T-cell (primary cell): ENCODE measurements around the gene SLC22A7. TPM values are rescaled to one million over a fixed set of nuclear protein-coding genes. Genes with fewer than 3 reads are reported as not detected.

Source experiments
- ATAC-seq, 4 experiments: fragments of 200-7000 bp in 3 of 4; fragments of 150-1000 bp in 1 of 4; cut with Tn5 transposase; replicated peaks in 1 of 4; 1 replicate in 3 of 4; 2 replicates in 1 of 4; pipeline ENCODE4 v1.10.0; 2021; ENCODE audit warnings: moderate library complexity in 3 of 4, mild to moderate bottlenecking in 2 of 4, moderate number of reproducible peaks in 1 of 4
- CTCF ChIA-PET, 2 donors: fragments of 300-600 bp; sonication (Branson Sonifier 250); formaldehyde crosslinking; loops; one replicate each; lab custom pipeline; 2022; ENCODE audit warnings: antibody characterized with exemption in 2 of 2; lab: Charles Lee
- POLR2A ChIA-PET, 2 donors: fragments of 300-600 bp; sonication (Branson Sonifier 250); formaldehyde crosslinking; loops; one replicate each; lab custom pipeline; 2022; ENCODE audit warnings: antibody characterized with exemption in 2 of 2; lab: Charles Lee
- DNase-seq, 35 experiments: peaks; one replicate each; pipeline versions ENCODE4 v3.0.0 to v3.0.0-alpha.2; 2013 to 2023
- H3K27ac ChIP-seq: one replicate; pipeline ENCODE4 v1.5.1; 2013; ENCODE audit warnings: low read length
- H3K27me3 ChIP-seq, 2 experiments: replicated peaks in 1 of 2; 1 replicate in 1 of 2; 2 replicates in 1 of 2; pipeline versions ENCODE4 v1.6.1 to v1.7.0; 2013; ENCODE audit warnings: low read length in 1 of 2, mixed read lengths in 1 of 2; ENCODE audit not compliant: control insufficient read depth in 2 of 2, insufficient read depth in 2 of 2; ENCODE audit errors: extremely low read depth in 1 of 2
- H3K36me3 ChIP-seq, 2 donors: 1 replicate in 1 of 2; 2 replicates in 1 of 2; pipeline versions ENCODE4 v1.6.1 to v1.7.0; 2013; ENCODE audit warnings: low read length in 1 of 2; ENCODE audit not compliant: control insufficient read depth in 2 of 2, insufficient read depth in 1 of 2; ENCODE audit errors: extremely low read depth in 1 of 2
- H3K4me1 ChIP-seq, 2 experiments: 1 replicate in 1 of 2; 2 replicates in 1 of 2; pipeline versions ENCODE4 v1.6.1 to v1.7.0; 2013; ENCODE audit warnings: low read length in 2 of 2, mixed read lengths in 1 of 2; ENCODE audit not compliant: insufficient read depth in 2 of 2, control insufficient read depth in 1 of 2; ENCODE audit errors: extremely low read depth in 1 of 2
- H3K4me3 ChIP-seq, 2 donors: 1 replicate in 1 of 2; 2 replicates in 1 of 2; pipeline versions ENCODE4 v1.5.1 to v1.7.0; 2013; ENCODE audit warnings: mild to moderate bottlenecking in 2 of 2, low read length in 1 of 2, moderate library complexity in 1 of 2; ENCODE audit not compliant: control insufficient read depth in 1 of 2; ENCODE audit errors: extremely low read depth in 1 of 2
- H3K9me3 ChIP-seq: 2 replicates; pipeline ENCODE4 v1.7.0; 2013
- H3K27ac Mint-ChIP-seq, 2 donors: one replicate each; pipeline ENCODE4 v1.8.0; 2020 to 2021; ENCODE audit warnings: mild to moderate bottlenecking in 2 of 2, mixed read lengths in 2 of 2
- H3K27me3 Mint-ChIP-seq, 2 donors: one replicate each; pipeline ENCODE4 v1.8.0; 2021 to 2022; ENCODE audit warnings: mixed read lengths in 2 of 2
- H3K36me3 Mint-ChIP-seq: one replicate; pipeline ENCODE4 v1.8.0; 2021; ENCODE audit warnings: mixed read lengths
- H3K4me1 Mint-ChIP-seq, 3 donors: one replicate each; pipeline ENCODE4 v1.8.0; 2020 to 2022; ENCODE audit warnings: mixed read lengths in 3 of 3, mild to moderate bottlenecking in 1 of 3
- H3K4me3 Mint-ChIP-seq, 3 donors: one replicate each; pipeline ENCODE4 v1.8.0; 2020 to 2022; ENCODE audit warnings: mild to moderate bottlenecking in 3 of 3, mixed read lengths in 3 of 3, moderate library complexity in 3 of 3
- H3K9me3 Mint-ChIP-seq, 3 donors: one replicate each; pipeline ENCODE4 v1.8.0; 2020 to 2022; ENCODE audit warnings: mixed read lengths in 3 of 3
- WGBS: methylation state at CpG from one replicate; pipeline ENCODE4 v1.1.5; 2013; ENCODE audit warnings: missing lambda C conversion rate; ENCODE audit not compliant: insufficient coverage; 5-methylcytosine and 5-hydroxymethylcytosine counted together
- total RNA-seq, 35 experiments: library from RNA in 6 of 35; stranded (reverse) in 6 of 35; fragments of 120-200 nt in 1 of 35; gene quantifications; one replicate each; pipeline versions ENCODE4 v1.2.1 to v1.2.4 and lab custom pipeline; 2013 to 2026

The SLC22A7 gene
- total RNA-seq, 5 donors from 2014 or later (not counting 1 experiment from before 2014, with no cell fraction given), result not detected

DNA sequence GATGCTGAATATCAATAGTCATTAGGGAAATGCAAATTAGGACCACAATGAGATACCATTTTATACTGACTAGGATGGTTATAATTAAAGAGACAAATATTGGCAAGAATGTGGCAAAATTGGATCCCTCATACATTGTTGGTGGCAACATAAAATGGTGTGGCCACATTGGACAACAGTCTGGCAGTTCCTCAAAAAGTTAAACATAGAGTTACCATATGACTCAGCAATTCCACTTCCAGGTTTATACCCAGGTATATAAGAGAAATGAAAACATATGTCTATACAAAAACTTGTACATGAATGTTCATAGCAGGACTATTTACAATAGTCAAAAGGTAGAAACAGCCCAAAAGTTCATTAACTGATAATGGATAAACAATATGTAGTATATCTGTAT lies 12.6 kb downstream of the SLC22A7 start:
- Histone ChIP-seq H3K9me3 (no peaks in the 10 kb centered on the region), H3K4me1 (peaks cover 0 to 17% of the 10 kb centered on the region in 2 experiments), H3K4me3 (no peak overlapping the region), H3K27me3 (peaks cover 0 to 18% of the 10 kb centered on the region in 2 experiments), H3K27ac (no peak overlapping the region), H3K36me3 (no peaks in the 10 kb centered on the region)
- Mint-ChIP-seq H3K4me3 (no peak overlapping the region), H3K36me3 (no peaks in the 10 kb centered on the region), H3K27me3 (peaks cover 0 to 2% of the 10 kb centered on the region in 2 donors), H3K27ac (no peak overlapping the region), H3K4me1 (peaks cover 10 to 18% (median 13%) of the 10 kb centered on the region in 3 donors), H3K9me3 (no peaks in the 10 kb centered on the region)
- ChIA-PET CTCF (no interaction called here), POLR2A (no interaction called here)
- ATAC-seq (no peak), DNase-seq (no peak)

DNA sequence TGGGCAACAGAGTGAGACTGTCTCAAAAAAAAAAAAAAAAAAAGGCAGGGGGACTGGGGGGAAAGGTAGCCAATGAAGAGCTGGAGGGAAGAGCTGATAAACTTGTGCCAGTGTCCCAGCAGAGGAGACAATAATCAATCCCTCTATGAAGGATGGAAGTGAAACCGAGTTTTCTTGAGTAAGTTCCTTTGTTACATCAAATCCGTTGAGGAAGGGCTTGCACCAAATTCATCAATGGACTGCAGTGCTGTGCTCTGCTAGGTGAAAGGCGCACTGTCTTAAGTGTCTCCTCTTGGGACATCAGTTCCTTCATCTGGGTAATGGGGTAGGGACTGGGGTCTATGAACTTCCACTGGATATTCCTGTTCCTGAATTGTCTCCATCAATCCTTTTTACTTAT lies 13.6 kb downstream of the SLC22A7 start:
- DNase-seq (no peak), ATAC-seq (no peak)
- 77% methylated on average over 2 of the region's 3 CpGs for WGBS
- no peak overlapping the region for H3K4me3 ChIP-seq
- no peaks in the 10 kb centered on the region for H3K36me3 ChIP-seq
- no peak overlapping the region for H3K27ac Mint-ChIP-seq
- H3K4me3 Mint-ChIP-seq, result no peak overlapping the region
- CTCF ChIA-PET, result interaction anchor here in 1 of 2 donors (0.6 kb wide), 1 partner anchor 75 kb away, joined by 4 read pairs; no protein-coding TSS in a partner anchor
- H3K9me3 Mint-ChIP-seq, result no peaks in the 10 kb centered on the region
- peaks cover 0 to 17% of the 10 kb centered on the region in 2 experiments for H3K4me1 ChIP-seq
- peaks cover 2% of the 10 kb centered on the region for H3K36me3 Mint-ChIP-seq
- peaks cover 10 to 18% (median 13%) of the 10 kb centered on the region in 3 donors for H3K4me1 Mint-ChIP-seq
- no peaks in the 10 kb centered on the region for H3K9me3 ChIP-seq
- peaks cover 0 to 2% of the 10 kb centered on the region in 2 donors for H3K27me3 Mint-ChIP-seq
- POLR2A ChIA-PET, result interaction anchor here in 1 of 2 donors (0.9 kb wide), 1 partner anchor 47 kb away, joined by 3 read pairs; no protein-coding TSS in a partner anchor
- peaks cover 0 to 18% of the 10 kb centered on the region in 2 experiments for H3K27me3 ChIP-seq
- no peak overlapping the region for H3K27ac ChIP-seq

DNA sequence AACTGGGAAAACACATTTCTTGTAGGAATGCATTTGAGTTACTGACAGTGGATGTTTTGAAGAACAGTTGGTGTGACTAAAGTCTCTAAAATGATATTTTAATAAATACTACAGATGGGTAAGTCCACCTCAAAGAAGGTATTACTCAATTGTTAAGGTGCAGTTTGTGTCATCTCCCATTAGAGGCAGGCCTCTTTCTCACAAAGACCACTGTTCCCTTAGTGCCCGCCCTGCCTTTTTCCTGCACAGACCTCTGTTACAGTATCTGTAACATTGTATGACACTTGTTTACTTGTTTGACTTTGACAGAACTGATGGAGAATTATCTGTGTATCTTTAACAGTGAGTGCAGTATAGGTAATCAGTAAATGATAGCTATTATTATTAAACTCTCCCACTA lies 15.8 kb downstream of the SLC22A7 start:
- H3K27me3 Mint-ChIP-seq, result peaks cover 0 to 2% of the 10 kb centered on the region in 2 donors
- Histone ChIP-seq H3K27ac (no peak overlapping the region), H3K36me3 (no peaks in the 10 kb centered on the region), H3K27me3 (peaks cover 0 to 5% of the 10 kb centered on the region in 2 experiments), H3K4me3 (no peak overlapping the region), H3K9me3 (no peaks in the 10 kb centered on the region), H3K4me1 (peaks cover 0 to 8% of the 10 kb centered on the region in 2 experiments)
- DNase-seq (no peak), ATAC-seq (no peak)
- CTCF ChIA-PET, result no interaction called here
- H3K9me3 Mint-ChIP-seq, result no peaks in the 10 kb centered on the region
- H3K4me1 Mint-ChIP-seq, result peaks cover 6 to 10% (median 7%) of the 10 kb centered on the region in 3 donors
- no peak overlapping the region for H3K27ac Mint-ChIP-seq
- no CpG with 5 or more reads among the region's 1 CpG for WGBS
- peaks cover 9% of the 10 kb centered on the region for H3K36me3 Mint-ChIP-seq
- POLR2A ChIA-PET, result no interaction called here
- H3K4me3 Mint-ChIP-seq, result no peak overlapping the region

DNA sequence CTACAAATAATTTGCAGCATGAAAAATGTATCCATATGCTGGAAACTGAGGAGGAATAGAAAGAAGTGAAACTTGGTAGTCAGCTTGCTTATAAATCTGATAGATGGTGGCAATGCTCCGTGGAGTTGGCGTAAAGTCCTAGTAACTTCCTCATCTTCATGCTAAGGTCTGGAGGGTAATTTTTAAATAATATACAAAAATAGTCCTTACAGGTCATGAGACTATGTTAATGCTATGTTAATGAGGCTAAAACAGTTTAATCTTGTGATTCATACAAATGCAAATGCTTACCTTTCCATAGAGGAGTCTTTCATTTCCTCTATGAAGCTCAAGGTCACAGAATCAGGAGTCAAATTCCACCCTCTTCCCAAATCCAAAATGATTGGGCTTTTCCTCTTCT lies 20.0 kb downstream of the SLC22A7 start:
- POLR2A ChIA-PET, result no interaction called here

DNA sequence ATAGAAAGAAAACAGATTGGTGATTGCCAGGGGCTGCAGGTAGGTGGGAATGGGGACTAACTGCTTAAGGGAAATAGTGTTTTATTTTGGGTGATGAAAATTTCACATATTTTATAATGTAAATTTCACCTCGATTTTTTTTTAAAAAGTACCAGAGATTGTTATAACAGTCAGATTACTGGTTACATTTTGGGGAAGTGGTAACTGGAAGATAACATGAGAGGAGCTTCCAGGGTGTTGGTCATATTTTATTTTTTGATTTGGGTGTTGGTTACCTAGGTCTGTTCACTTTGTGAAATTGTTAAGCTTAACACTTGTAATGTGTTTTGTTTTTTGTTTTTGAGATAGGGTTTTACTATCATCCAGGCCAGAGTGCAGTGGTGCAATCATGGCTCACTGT lies 27.8 kb downstream of the SLC22A7 start:
- DNase-seq (no peak), ATAC-seq (no peak)
- H3K4me1 Mint-ChIP-seq, result peaks cover under 1 to 2% (median under 1%) of the 10 kb centered on the region in 3 donors
- ChIA-PET POLR2A (no interaction called here), CTCF (interaction anchor here in 1 of 2 donors (0.6 kb wide), 1 partner anchor 209 kb away, joined by 4 read pairs; no protein-coding TSS in a partner anchor)
- Histone ChIP-seq H3K4me1 (no peaks in the 10 kb centered on the region), H3K36me3 (no peaks in the 10 kb centered on the region), H3K27ac (no peak overlapping the region), H3K9me3 (no peaks in the 10 kb centered on the region), H3K4me3 (no peak overlapping the region), H3K27me3 (no peaks in the 10 kb centered on the region)
- H3K9me3 Mint-ChIP-seq, result no peaks in the 10 kb centered on the region
- H3K27ac Mint-ChIP-seq, result no peak overlapping the region
- no peaks in the 10 kb centered on the region for H3K27me3 Mint-ChIP-seq
- no peak overlapping the region for H3K4me3 Mint-ChIP-seq
- WGBS, result no CpG with 5 or more reads among the region's 1 CpG
- peaks cover 29% of the 10 kb centered on the region for H3K36me3 Mint-ChIP-seq

More for the DNA sequence above, 20.0 kb downstream of the SLC22A7 start:
- Histone ChIP-seq H3K27me3 (no peaks in the 10 kb centered on the region), H3K27ac (no peak overlapping the region), H3K36me3 (no peaks in the 10 kb centered on the region), H3K4me1 (no peaks in the 10 kb centered on the region), H3K4me3 (no peak overlapping the region), H3K9me3 (no peaks in the 10 kb centered on the region)
- Mint-ChIP-seq H3K27me3 (no peaks in the 10 kb centered on the region), H3K27ac (no peak overlapping the region), H3K36me3 (peaks cover 12% of the 10 kb centered on the region), H3K4me1 (peaks cover 0 to 2% (median 0%) of the 10 kb centered on the region in 3 donors), H3K9me3 (no peaks in the 10 kb centered on the region), H3K4me3 (no peak overlapping the region)
- DNase-seq (no peak), ATAC-seq (no peak)
- CTCF ChIA-PET, result no interaction called here
- no CpG with 5 or more reads among the region's 2 CpGs for WGBS

DNA sequence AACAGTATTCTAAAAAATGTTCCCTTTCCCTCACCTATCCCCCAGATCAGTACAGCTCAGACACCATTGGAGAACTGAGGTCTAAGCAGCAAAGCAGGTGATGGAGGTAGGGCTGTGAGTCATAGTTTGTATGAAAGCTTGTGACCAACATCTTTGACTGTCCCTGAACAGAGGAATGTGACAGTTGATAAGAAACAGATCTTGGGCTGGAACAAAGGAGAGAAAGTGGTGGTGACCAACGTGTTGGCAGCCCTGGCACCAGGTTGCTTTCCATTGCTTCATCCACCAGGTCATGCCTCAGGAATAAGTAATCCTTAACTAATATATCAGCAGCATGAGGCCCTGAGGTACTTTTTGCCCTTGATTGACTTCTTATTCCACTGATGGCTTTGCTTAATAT lies 30.5 kb downstream of the SLC22A7 start:
- POLR2A ChIA-PET, result no interaction called here

More for the DNA sequence above, 30.5 kb downstream of the SLC22A7 start:
- H3K4me3 ChIP-seq, result no peak overlapping the region
- no peak overlapping the region for H3K27ac Mint-ChIP-seq
- H3K27me3 Mint-ChIP-seq, result no peaks in the 10 kb centered on the region
- ATAC-seq (no peak), DNase-seq (no peak)
- WGBS, result no CpG with 5 or more reads among the region's 1 CpG
- H3K27ac ChIP-seq, result no peak overlapping the region
- no peaks in the 10 kb centered on the region for H3K27me3 ChIP-seq
- no peaks in the 10 kb centered on the region for H3K36me3 ChIP-seq
- H3K9me3 Mint-ChIP-seq, result no peaks in the 10 kb centered on the region
- peaks cover 4 to 5% of the 10 kb centered on the region in 2 experiments for H3K4me1 ChIP-seq
- peaks cover 15 to 16% (median 15%) of the 10 kb centered on the region in 3 donors for H3K4me1 Mint-ChIP-seq
- no peaks in the 10 kb centered on the region for H3K9me3 ChIP-seq
- CTCF ChIA-PET, result no interaction called here
- no peak overlapping the region for H3K4me3 Mint-ChIP-seq
- H3K36me3 Mint-ChIP-seq, result peaks cover 23% of the 10 kb centered on the region
